ENCODE measurements around the gene HIPK2. TPM values are rescaled to one million over a fixed set of nuclear protein-coding genes. Genes with fewer than 3 reads are reported as not detected.

Gene HIPK2
- polyA plus RNA-seq, 1 donor = 12.6 TPM

GRCh38 chr7:139771001-139771956 is 6.5 kb downstream of the HIPK2 start:
- Histone ChIP-seq H3K27ac (ENCODE audit: low read length) (no peak overlapping the region), H3K4me3 (ENCODE audit: low read length) (no peak overlapping the region), H3K4me1 (ENCODE audit: control insufficient read depth, insufficient read depth, low read length) (no peaks in the 10 kb centered on the region)

GRCh38 chr7:139769761-139770160 is 8.0 kb downstream of the HIPK2 start:
- Histone ChIP-seq H3K4me1 (ENCODE audit: control insufficient read depth, insufficient read depth, low read length) (no peaks in the 10 kb centered on the region), H3K27me3 (ENCODE audit: control insufficient read depth, insufficient read depth, low read length) (no peaks in the 10 kb centered on the region), H3K36me3 (ENCODE audit: control insufficient read depth, insufficient read depth, low read length) (peaks cover 5% of the 10 kb centered on the region), H3K9me3 (ENCODE audit: control insufficient read depth, low read depth, low read length) (no peaks in the 10 kb centered on the region), H3K27ac (ENCODE audit: low read length) (no peak overlapping the region), H3K4me3 (ENCODE audit: low read length) (no peak overlapping the region)
- WGBS (ENCODE audit: insufficient coverage, low lambda C conversion rate) = 100% methylated on average over 2 of the region's 6 CpGs
- DNase-seq = no peak

More at GRCh38 chr7:139771001-139771956, 6.5 kb downstream of the HIPK2 start:
- no peaks in the 10 kb centered on the region for H3K9me3 ChIP-seq (ENCODE audit: control insufficient read depth, low read depth, low read length)
- no peaks in the 10 kb centered on the region for H3K27me3 ChIP-seq (ENCODE audit: control insufficient read depth, insufficient read depth, low read length)
- peaks cover 5% of the 10 kb centered on the region for H3K36me3 ChIP-seq (ENCODE audit: control insufficient read depth, insufficient read depth, low read length)
- DNase-seq = no peak
- 95% methylated on average over 4 of the region's 15 CpGs for WGBS (ENCODE audit: insufficient coverage, low lambda C conversion rate)

GRCh38 chr7:139769066-139769465 is 8.7 kb downstream of the HIPK2 start:
- Histone ChIP-seq H3K36me3 (ENCODE audit: control insufficient read depth, insufficient read depth, low read length) (peaks cover 5% of the 10 kb centered on the region), H3K9me3 (ENCODE audit: control insufficient read depth, low read depth, low read length) (no peaks in the 10 kb centered on the region), H3K4me3 (ENCODE audit: low read length) (no peak overlapping the region), H3K27ac (ENCODE audit: low read length) (no peak overlapping the region), H3K27me3 (ENCODE audit: control insufficient read depth, insufficient read depth, low read length) (no peaks in the 10 kb centered on the region), H3K4me1 (ENCODE audit: control insufficient read depth, insufficient read depth, low read length) (no peaks in the 10 kb centered on the region)
- no peak for DNase-seq
- 83% methylated on average over 1 of the region's 10 CpGs for WGBS (ENCODE audit: insufficient coverage, low lambda C conversion rate)

DNA sequence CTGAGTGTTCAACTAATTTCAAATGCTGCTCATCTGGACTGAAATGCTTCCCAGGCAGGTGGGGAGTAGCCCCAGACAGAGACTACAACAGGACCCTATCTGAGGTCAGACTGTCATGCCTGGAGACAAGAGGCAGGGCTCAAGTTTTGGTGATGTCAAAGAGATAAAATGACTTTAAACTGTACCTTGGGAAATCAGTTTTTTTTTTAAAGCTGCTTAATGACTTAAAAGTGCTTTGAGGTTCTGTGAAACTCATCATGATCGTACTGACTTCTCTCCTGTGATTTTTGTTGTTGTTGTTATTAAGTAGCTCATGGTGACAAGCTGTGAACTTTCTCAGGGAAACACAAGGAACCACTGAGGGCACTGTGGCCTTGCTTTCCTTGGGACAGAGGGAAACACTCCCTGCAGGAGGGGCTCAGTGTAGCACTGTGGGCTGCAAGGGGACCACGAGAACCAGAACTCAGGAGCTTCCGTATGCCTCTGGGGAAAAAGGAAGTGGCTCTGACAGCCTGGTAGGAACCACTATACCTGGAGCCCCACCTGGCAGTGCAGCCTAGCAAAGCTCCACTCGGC is 9.5 kb downstream of the HIPK2 start:
- WGBS (ENCODE audit: insufficient coverage, low lambda C conversion rate) = 80% methylated on average over 1 of the region's 4 CpGs
- peaks cover 5% of the 10 kb centered on the region for H3K36me3 ChIP-seq (ENCODE audit: control insufficient read depth, insufficient read depth, low read length)
- H3K9me3 ChIP-seq (ENCODE audit: control insufficient read depth, low read depth, low read length) = no peaks in the 10 kb centered on the region
- DNase-seq = no peak
- no peak overlapping the region for H3K27ac ChIP-seq (ENCODE audit: low read length)
- H3K4me1 ChIP-seq (ENCODE audit: control insufficient read depth, insufficient read depth, low read length) = no peaks in the 10 kb centered on the region
- H3K4me3 ChIP-seq (ENCODE audit: low read length) = no peak overlapping the region
- H3K27me3 ChIP-seq (ENCODE audit: control insufficient read depth, insufficient read depth, low read length) = no peaks in the 10 kb centered on the region

GRCh38 chr7:139767561-139767982 is 10.2 kb downstream of the HIPK2 start:
- H3K27ac ChIP-seq (ENCODE audit: low read length) = no peak overlapping the region
- H3K4me1 ChIP-seq (ENCODE audit: control insufficient read depth, insufficient read depth, low read length) = no peaks in the 10 kb centered on the region
- DNase-seq = no peak

DNA sequence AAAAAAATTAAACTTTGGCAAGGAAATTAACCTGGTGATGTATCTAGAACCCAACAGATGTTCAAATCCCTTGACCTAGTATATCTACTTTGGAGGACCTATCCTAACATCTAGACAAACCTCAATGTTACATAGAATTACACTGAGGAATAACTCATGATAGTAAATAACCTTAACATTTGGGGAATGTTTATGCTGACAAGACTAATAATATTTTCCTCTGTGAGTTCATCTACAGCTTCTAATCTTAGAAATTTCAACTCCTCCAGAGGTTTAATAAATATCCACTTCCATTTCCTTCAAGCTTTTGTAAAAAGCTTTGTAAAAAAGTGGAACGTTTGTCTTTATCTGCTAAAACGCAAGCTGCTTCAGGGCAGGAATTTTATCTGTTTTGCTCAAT is 12.7 kb downstream of the HIPK2 start:
- Histone ChIP-seq H3K4me1 (ENCODE audit: control insufficient read depth, insufficient read depth, low read length) (no peaks in the 10 kb centered on the region), H3K36me3 (ENCODE audit: control insufficient read depth, insufficient read depth, low read length) (peaks cover 4% of the 10 kb centered on the region), H3K27ac (ENCODE audit: low read length) (no peak overlapping the region), H3K9me3 (ENCODE audit: control insufficient read depth, low read depth, low read length) (no peaks in the 10 kb centered on the region), H3K27me3 (ENCODE audit: control insufficient read depth, insufficient read depth, low read length) (no peaks in the 10 kb centered on the region), H3K4me3 (ENCODE audit: low read length) (no peak overlapping the region)
- 90% methylated on average over 2 of the region's 2 CpGs for WGBS (ENCODE audit: insufficient coverage, low lambda C conversion rate)
- DNase-seq = no peak

More at GRCh38 chr7:139767561-139767982, 10.2 kb downstream of the HIPK2 start:
- Histone ChIP-seq H3K36me3 (ENCODE audit: control insufficient read depth, insufficient read depth, low read length) (peaks cover 5% of the 10 kb centered on the region), H3K4me3 (ENCODE audit: low read length) (no peak overlapping the region), H3K27me3 (ENCODE audit: control insufficient read depth, insufficient read depth, low read length) (no peaks in the 10 kb centered on the region), H3K9me3 (ENCODE audit: control insufficient read depth, low read depth, low read length) (no peaks in the 10 kb centered on the region)

- DNase-seq = no peak
- Histone ChIP-seq H3K27me3 (ENCODE audit: control insufficient read depth, insufficient read depth, low read length) (no peaks in the 10 kb centered on the region), H3K36me3 (ENCODE audit: control insufficient read depth, insufficient read depth, low read length) (peaks cover 2% of the 10 kb centered on the region), H3K27ac (ENCODE audit: low read length) (no peak overlapping the region), H3K4me1 (ENCODE audit: control insufficient read depth, insufficient read depth, low read length) (peaks cover 1% of the 10 kb centered on the region), H3K4me3 (ENCODE audit: low read length) (no peak overlapping the region), H3K9me3 (ENCODE audit: control insufficient read depth, low read depth, low read length) (no peaks in the 10 kb centered on the region)
- 100% methylated on average over 1 of the region's 10 CpGs for WGBS (ENCODE audit: insufficient coverage, low lambda C conversion rate)
Observed at GRCh38 chr7:139763330-139763729, 14.5 kb downstream of the HIPK2 start.

DNA sequence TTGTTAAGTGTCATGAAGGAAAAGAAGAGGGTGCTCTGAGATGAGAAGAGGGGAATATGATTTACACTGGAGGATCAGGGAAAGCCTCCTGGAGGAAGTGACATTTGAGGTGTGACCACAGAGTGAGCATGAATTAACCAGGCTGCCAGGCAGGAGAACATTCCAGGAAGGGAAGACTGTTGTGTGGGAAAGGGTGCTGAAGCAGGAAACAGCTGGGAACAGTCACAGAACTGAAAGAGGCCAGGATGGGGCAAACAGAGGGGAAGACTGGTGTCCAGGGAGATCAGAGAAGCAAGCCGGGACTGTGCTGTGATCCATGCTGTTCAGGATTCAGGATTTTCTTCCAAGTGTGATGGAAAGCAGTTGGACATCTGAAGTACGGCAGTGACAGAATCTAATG is 14.9 kb downstream of the HIPK2 start:
- WGBS (ENCODE audit: insufficient coverage, low lambda C conversion rate) = 88% methylated on average over 1 of the region's 2 CpGs
- peaks cover 2% of the 10 kb centered on the region for H3K36me3 ChIP-seq (ENCODE audit: control insufficient read depth, insufficient read depth, low read length)
- H3K9me3 ChIP-seq (ENCODE audit: control insufficient read depth, low read depth, low read length) = no peaks in the 10 kb centered on the region
- H3K4me1 ChIP-seq (ENCODE audit: control insufficient read depth, insufficient read depth, low read length) = peaks cover 5% of the 10 kb centered on the region
- H3K4me3 ChIP-seq (ENCODE audit: low read length) = no peak overlapping the region
- no peak overlapping the region for H3K27ac ChIP-seq (ENCODE audit: low read length)
- no peak for DNase-seq
- H3K27me3 ChIP-seq (ENCODE audit: control insufficient read depth, insufficient read depth, low read length) = no peaks in the 10 kb centered on the region

GRCh38 chr7:139758388-139758787 is 19.4 kb downstream of the HIPK2 start:
- no peak for DNase-seq
- H3K27ac ChIP-seq (ENCODE audit: low read length) = no peak overlapping the region
- peaks cover 12% of the 10 kb centered on the region for H3K4me1 ChIP-seq (ENCODE audit: control insufficient read depth, insufficient read depth, low read length)
- H3K36me3 ChIP-seq (ENCODE audit: control insufficient read depth, insufficient read depth, low read length) = peaks cover 2% of the 10 kb centered on the region
- no CpG with 5 or more reads among the region's 8 CpGs for WGBS (ENCODE audit: insufficient coverage, low lambda C conversion rate)
- no peak overlapping the region for H3K4me3 ChIP-seq (ENCODE audit: low read length)
- no peaks in the 10 kb centered on the region for H3K27me3 ChIP-seq (ENCODE audit: control insufficient read depth, insufficient read depth, low read length)
- H3K9me3 ChIP-seq (ENCODE audit: control insufficient read depth, low read depth, low read length) = no peaks in the 10 kb centered on the region

DNA sequence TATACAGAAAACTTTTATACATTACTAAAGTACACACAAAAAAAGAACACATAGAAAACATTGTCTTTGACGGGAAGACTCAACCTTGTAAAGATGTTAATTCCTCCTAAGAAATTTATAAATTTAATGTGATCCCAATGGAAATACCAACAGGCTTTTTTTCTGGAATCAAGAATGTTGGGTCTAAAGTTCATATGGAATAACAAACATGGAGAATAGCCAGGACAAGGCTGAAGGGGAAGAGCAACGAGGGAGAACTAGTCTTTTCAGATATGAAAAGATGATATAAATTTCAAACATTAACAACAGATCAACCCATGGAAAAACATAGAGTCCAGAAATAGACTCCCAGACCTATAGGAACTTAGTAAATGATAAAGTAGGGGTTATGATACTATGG is 19.8 kb downstream of the HIPK2 start:
- Histone ChIP-seq H3K36me3 (ENCODE audit: control insufficient read depth, insufficient read depth, low read length) (peaks cover 2% of the 10 kb centered on the region), H3K9me3 (ENCODE audit: control insufficient read depth, low read depth, low read length) (no peaks in the 10 kb centered on the region), H3K27ac (ENCODE audit: low read length) (no peak overlapping the region), H3K27me3 (ENCODE audit: control insufficient read depth, insufficient read depth, low read length) (no peaks in the 10 kb centered on the region), H3K4me3 (ENCODE audit: low read length) (no peak overlapping the region), H3K4me1 (ENCODE audit: control insufficient read depth, insufficient read depth, low read length) (peaks cover 12% of the 10 kb centered on the region)
- 100% methylated on average over 1 of the region's 2 CpGs for WGBS (ENCODE audit: insufficient coverage, low lambda C conversion rate)
- DNase-seq = no peak

Data from large intestine (tissue), 3 donors.